ENCODE results near the gene MAD1L1.

- TF ChIP-seq GATA2 (IDR thresholded peaks at IDR 0.05; ENCODE audit: low read depth, low read length) = no peak
- TF ChIP-seq GATA3 (IDR thresholded peaks at IDR 0.05; ENCODE audit: low read depth, low read length) = no peak
Measured at GRCh38 chr7:1769286-1770200, 463.2 kb downstream of the MAD1L1 start.
